ENCODE results near the gene ASXL2.

- TF ChIP-seq CTCF (IDR thresholded peaks at IDR 0.05; ENCODE audit: low read depth, low read length) (no peak), EZH2phosphoT487 (IDR thresholded peaks at IDR 0.05; ENCODE audit: low read depth) (no peak)
These were observed 188.2 kb downstream of the ASXL2 start for GRCh38 chr2:25690058-25690457.
